ENCODE measurements around the gene GALNT6.

The GALNT6 gene

DNA sequence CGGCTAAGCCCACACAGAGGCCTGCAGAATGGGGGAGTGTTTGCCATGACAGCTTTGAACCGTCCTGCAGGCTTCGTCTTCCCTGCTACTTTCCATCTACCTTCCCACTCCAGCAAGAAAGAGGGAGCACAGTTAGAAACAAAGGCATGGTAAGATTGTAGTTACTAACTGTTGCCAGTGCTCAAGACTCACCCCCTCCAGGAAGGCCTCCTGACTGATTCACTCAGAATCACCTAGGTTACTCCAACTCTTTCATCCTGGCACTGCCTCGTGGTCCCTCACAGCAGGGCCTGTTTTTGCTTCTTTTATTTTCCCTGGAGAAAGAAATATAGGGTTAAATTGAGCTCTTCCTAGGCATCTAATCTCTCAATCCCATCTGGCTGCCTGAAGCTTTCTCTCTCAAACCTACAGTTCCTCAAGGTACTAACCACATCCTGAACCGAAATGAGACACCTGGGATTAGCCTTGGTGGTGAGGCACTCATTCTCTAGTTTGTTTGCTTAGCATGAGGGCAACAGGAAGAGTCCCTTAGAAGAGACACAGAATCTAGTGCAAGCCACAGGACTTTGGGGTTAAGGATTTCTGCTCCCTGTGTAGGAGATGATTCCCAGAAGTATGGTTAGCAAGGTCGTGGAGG, 7.8 kb downstream of the GALNT6 start:
- H3K4me1 ChIP-seq (ENCODE audit: low read length) = peaks cover 64% of the 10 kb centered on the region
- H3K9ac ChIP-seq (ENCODE audit: low read length) = no peak overlapping the region
- H3K4me2 ChIP-seq (ENCODE audit: low read length) = peak overlapping the region; percentile 8; the same call in 1 of the 2 replicates
- no peak overlapping the region for H3K4me3 ChIP-seq (ENCODE audit: low read length)
- TF ChIP-seq EZH2phosphoT487 (IDR thresholded peaks at IDR 0.05; ENCODE audit: low read depth) = no peak
- no peaks in the 10 kb centered on the region for H3K27me3 ChIP-seq (ENCODE audit: low read depth, low read length)
- H3K27ac ChIP-seq (ENCODE audit: low read length) = no peak overlapping the region
- peaks cover 58% of the 10 kb centered on the region for H3K36me3 ChIP-seq (replicated peaks; ENCODE audit: low read depth, low read length)
- no peak overlapping the region for H2AFZ ChIP-seq (ENCODE audit: low read depth, low read length)
- no peaks in the 10 kb centered on the region for H3K9me3 ChIP-seq (ENCODE audit: insufficient read depth, low read length)
- no peaks in the 10 kb centered on the region for H4K20me1 ChIP-seq (ENCODE audit: insufficient read depth, low read length)
- peaks cover 11% of the 10 kb centered on the region for H3K79me2 ChIP-seq (ENCODE audit: low read length)

GRCh38 chr12:51382173-51382572, 9.0 kb downstream of the GALNT6 start:
- Histone ChIP-seq H2AFZ (ENCODE audit: low read depth, low read length) (no peak overlapping the region), H3K27me3 (ENCODE audit: low read depth, low read length) (no peaks in the 10 kb centered on the region), H3K4me2 (ENCODE audit: low read length) (no peak overlapping the region), H3K4me1 (ENCODE audit: low read length) (peaks cover 53% of the 10 kb centered on the region), H3K36me3 (replicated peaks; ENCODE audit: low read depth, low read length) (peaks cover 63% of the 10 kb centered on the region), H3K79me2 (ENCODE audit: low read length) (no peaks in the 10 kb centered on the region; the same call in 1 of the 2 replicates), H4K20me1 (ENCODE audit: insufficient read depth, low read length) (no peaks in the 10 kb centered on the region), H3K4me3 (ENCODE audit: low read length) (no peak overlapping the region), H3K9me3 (ENCODE audit: insufficient read depth, low read length) (no peaks in the 10 kb centered on the region), H3K9ac (ENCODE audit: low read length) (no peak overlapping the region), H3K27ac (ENCODE audit: low read length) (no peak overlapping the region)
- TF ChIP-seq, protein P1, sequence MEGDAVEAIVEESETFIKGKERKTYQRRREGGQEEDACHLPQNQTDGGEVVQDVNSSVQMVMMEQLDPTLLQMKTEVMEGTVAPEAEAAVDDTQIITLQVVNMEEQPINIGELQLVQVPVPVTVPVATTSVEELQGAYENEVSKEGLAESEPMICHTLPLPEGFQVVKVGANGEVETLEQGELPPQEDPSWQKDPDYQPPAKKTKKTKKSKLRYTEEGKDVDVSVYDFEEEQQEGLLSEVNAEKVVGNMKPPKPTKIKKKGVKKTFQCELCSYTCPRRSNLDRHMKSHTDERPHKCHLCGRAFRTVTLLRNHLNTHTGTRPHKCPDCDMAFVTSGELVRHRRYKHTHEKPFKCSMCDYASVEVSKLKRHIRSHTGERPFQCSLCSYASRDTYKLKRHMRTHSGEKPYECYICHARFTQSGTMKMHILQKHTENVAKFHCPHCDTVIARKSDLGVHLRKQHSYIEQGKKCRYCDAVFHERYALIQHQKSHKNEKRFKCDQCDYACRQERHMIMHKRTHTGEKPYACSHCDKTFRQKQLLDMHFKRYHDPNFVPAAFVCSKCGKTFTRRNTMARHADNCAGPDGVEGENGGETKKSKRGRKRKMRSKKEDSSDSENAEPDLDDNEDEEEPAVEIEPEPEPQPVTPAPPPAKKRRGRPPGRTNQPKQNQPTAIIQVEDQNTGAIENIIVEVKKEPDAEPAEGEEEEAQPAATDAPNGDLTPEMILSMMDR (IDR thresholded peaks at IDR 0.05; ENCODE audit: low read depth, low read length) = no peak
- TF ChIP-seq EZH2phosphoT487 (IDR thresholded peaks at IDR 0.05; ENCODE audit: low read depth) = no peak

DNA sequence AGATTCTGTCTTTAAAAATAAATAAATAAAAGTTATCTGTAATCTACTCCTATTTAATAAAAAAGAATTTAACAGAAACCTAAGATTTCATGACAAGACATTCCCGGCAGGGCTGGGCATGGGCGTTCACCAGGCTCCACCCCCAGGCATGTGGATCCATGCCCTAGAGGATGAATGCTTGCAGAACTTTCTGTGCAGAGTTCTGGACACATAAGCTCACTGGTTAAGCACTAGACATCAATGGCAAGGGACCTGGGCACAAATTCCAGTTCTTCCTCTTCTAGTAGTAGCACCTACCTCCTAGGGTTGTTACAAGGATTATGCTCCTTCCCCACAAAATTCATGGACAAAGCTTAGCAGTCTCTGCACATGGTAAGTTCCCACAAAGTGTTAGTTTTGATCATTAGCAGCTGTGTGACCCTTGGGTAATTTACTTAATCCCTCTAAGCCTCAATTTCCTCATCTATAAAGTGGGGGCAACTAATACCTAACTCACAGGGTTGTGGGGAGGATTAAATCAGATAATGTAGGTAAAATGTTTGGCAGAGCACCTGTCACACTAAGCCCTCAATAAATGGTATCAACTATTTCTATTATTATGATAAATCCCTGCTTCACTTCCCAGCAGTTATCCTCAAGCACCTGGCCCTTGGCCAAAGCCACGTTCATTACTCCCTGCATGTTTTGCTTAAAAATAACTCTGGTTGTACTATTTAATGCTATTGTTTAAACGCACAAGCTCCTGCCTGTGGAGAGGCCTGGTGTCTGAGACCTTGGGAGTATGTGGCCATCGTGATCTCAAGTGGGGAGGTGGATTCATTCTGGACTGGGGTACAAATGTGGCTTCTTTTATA, 9.8 kb downstream of the GALNT6 start:
- Histone ChIP-seq H3K4me1 (ENCODE audit: low read length) (peaks cover 48% of the 10 kb centered on the region), H2AFZ (ENCODE audit: low read depth, low read length) (no peak overlapping the region), H3K4me2 (ENCODE audit: low read length) (no peak overlapping the region), H3K27ac (ENCODE audit: low read length) (no peak overlapping the region), H3K9me3 (ENCODE audit: insufficient read depth, low read length) (no peaks in the 10 kb centered on the region), H3K9ac (ENCODE audit: low read length) (no peak overlapping the region), H4K20me1 (ENCODE audit: insufficient read depth, low read length) (no peaks in the 10 kb centered on the region), H3K79me2 (ENCODE audit: low read length) (no peaks in the 10 kb centered on the region), H3K4me3 (ENCODE audit: low read length) (no peak overlapping the region), H3K36me3 (replicated peaks; ENCODE audit: low read depth, low read length) (peaks cover 70% of the 10 kb centered on the region), H3K27me3 (ENCODE audit: low read depth, low read length) (no peaks in the 10 kb centered on the region)
- no peak for TF ChIP-seq EZH2phosphoT487 (IDR thresholded peaks at IDR 0.05; ENCODE audit: low read depth)
- TF ChIP-seq, protein P1 (IDR thresholded peaks at IDR 0.05; ENCODE audit: low read depth, low read length) = no peak

GRCh38 chr12:51379571-51379970, 11.6 kb downstream of the GALNT6 start:
- Histone ChIP-seq H3K9ac (ENCODE audit: low read length) (no peak overlapping the region), H2AFZ (ENCODE audit: low read depth, low read length) (no peak overlapping the region), H3K4me1 (ENCODE audit: low read length) (peaks cover 44% of the 10 kb centered on the region), H3K36me3 (replicated peaks; ENCODE audit: low read depth, low read length) (peaks cover 77% of the 10 kb centered on the region), H3K27me3 (ENCODE audit: low read depth, low read length) (no peaks in the 10 kb centered on the region), H3K27ac (ENCODE audit: low read length) (no peak overlapping the region), H3K4me3 (ENCODE audit: low read length) (no peak overlapping the region), H3K4me2 (ENCODE audit: low read length) (no peak overlapping the region), H3K79me2 (ENCODE audit: low read length) (no peaks in the 10 kb centered on the region), H4K20me1 (ENCODE audit: insufficient read depth, low read length) (no peaks in the 10 kb centered on the region), H3K9me3 (ENCODE audit: insufficient read depth, low read length) (no peaks in the 10 kb centered on the region)
- TF ChIP-seq, protein P1 (IDR thresholded peaks at IDR 0.05; ENCODE audit: low read depth, low read length) = no peak
- TF ChIP-seq EZH2phosphoT487 (IDR thresholded peaks at IDR 0.05; ENCODE audit: low read depth) = no peak

Data from OCI-LY3 (cell line).